Tibial nerve (tissue), 3 donors: ENCODE measurements around the gene ELMO2.

Experiments used
- POLR2A ChIP-seq, 2 donors: fragments of 450-650 bp; IDR thresholded peaks; one replicate each; pipeline ENCODE4 v1.6.1; 2017; ENCODE audit warnings: antibody characterized with exemption in 2 of 2, mild to moderate bottlenecking in 2 of 2, moderate library complexity in 2 of 2
- TF ChIP-seq, protein P1 (sequence below), 5 experiments: fragments of 200-600 bp in 3 of 5; fragments of 450-650 bp in 2 of 5; sonication (generic) in 3 of 5; IDR thresholded peaks; one replicate each; pipeline ENCODE4 v1.5.1; 2016 to 2019; ENCODE audit warnings: antibody characterized with exemption in 5 of 5, mild to moderate bottlenecking in 3 of 5, moderate library complexity in 2 of 5

DNA sequence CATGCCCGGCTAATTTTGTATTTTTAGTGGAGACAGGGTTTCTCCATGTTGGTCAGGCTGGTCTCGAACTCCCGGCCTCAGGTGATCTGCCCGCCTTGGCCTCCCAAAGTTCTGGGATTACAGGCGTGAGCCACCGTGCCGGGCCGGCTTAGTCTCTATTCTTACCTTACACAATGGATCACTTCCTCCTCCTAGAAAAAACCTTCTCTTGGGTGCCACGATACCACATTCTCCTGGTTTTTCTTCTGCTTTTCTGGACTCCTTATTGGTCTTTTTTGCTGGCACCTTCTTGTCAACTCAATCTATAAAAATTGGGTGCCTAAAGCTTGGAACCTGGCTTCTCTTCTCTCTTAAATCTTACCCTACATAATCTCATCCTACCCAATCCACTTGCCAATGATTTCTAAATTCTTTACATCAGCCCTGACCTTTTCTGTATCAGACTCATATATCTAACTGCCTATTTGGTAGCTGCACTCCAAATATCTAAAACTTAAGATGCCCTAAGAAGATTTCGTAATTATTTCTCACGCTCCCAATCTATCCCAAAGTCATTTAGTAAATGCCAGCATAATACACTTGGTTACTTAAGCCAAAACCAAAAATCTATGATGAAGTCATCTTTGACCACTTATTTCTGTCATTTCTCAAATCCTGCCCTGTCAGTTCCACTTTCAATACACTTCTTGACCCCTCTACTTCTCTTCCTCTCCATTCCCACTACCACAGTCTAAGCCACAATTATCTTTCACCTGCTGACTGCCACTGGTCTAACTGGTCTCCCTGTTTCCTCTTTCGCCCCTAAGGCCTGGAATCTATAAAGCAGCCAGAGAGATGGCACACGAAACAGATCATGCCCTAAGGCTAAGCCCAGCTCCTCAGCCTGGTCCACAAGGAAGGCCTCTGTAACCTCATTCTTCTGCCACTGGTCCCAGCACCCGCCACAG lies 43.2 kb downstream of the ELMO2 start:
- TF ChIP-seq, protein P1, sequence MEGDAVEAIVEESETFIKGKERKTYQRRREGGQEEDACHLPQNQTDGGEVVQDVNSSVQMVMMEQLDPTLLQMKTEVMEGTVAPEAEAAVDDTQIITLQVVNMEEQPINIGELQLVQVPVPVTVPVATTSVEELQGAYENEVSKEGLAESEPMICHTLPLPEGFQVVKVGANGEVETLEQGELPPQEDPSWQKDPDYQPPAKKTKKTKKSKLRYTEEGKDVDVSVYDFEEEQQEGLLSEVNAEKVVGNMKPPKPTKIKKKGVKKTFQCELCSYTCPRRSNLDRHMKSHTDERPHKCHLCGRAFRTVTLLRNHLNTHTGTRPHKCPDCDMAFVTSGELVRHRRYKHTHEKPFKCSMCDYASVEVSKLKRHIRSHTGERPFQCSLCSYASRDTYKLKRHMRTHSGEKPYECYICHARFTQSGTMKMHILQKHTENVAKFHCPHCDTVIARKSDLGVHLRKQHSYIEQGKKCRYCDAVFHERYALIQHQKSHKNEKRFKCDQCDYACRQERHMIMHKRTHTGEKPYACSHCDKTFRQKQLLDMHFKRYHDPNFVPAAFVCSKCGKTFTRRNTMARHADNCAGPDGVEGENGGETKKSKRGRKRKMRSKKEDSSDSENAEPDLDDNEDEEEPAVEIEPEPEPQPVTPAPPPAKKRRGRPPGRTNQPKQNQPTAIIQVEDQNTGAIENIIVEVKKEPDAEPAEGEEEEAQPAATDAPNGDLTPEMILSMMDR (IDR thresholded peaks at IDR 0.05), result no peak
- TF ChIP-seq POLR2A (IDR thresholded peaks at IDR 0.05), result no peak
